Measurements from ENCODE around the gene ZFPM1. TPM values are rescaled to one million over a fixed set of nuclear protein-coding genes. Genes with fewer than 3 reads are reported as not detected.

Gene ZFPM1
- total RNA-seq, 1 experiment from 2014 or later: 24.1 TPM

DNA sequence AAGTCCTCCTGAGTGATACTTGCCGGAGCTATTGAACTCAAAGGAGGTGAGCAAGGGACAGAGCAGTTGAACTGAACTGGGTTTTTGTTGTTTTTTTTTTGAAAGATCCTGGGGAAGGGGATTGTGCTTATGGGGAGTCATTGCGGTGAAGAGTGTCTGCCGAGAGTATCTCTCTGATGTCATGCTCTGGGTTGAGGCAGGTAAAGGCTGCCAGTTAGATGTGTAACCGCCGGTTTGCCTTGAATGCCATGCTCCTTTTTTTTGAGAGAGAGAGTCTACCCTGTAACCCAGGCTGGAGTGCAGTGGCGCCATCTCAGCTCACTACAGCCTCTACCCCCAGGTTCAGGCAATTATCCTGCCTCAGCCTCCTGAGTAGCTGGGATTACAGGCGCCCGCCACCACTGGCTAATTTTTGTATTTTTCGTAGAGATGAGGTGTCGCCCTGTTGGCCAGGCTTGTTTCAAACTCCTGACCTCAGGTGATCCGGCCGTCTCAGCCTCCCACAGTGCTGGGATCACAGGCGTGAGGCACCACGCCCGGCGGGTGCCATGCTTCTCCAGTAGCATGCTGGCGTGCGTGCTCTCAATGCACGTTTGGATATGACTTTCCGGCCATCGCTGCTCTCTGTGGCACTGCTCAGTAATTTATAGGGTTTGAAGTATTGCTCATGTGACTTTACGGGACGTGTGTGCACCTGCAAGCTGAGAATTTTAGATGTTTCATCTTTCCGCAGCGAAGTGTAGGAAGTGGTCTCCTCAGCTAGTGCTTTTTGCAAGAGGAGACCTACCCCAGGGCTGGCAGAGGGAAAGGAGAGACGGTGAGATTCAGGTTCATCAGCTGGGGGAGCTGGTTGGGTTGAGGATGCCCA is 125.6 kb downstream of the ZFPM1 start:
- H3K27ac Mint-ChIP-seq (ENCODE audit: unreplicated experiment): no peak overlapping the region
- H3K9me3 Mint-ChIP-seq (ENCODE audit: unreplicated experiment): no peaks in the 10 kb centered on the region
- no peak for TF ChIP-seq CTCF (IDR thresholded peaks at IDR 0.05; ENCODE audit: insufficient read depth in 1 of 2, low read depth in 1 of 2, low read length in 1 of 2, severe bottlenecking in 1 of 2, unreplicated experiment in 1 of 2)
- H3K4me1 Mint-ChIP-seq (ENCODE audit: low read depth, unreplicated experiment): no peaks in the 10 kb centered on the region
- no peak for DNase-seq
- no peaks in the 10 kb centered on the region for H3K27me3 ChIP-seq (replicated peaks; ENCODE audit: control insufficient read depth, insufficient read depth, low read length)
- CTCF ChIA-PET: no interaction called here
- no peaks in the 10 kb centered on the region for H3K4me1 ChIP-seq
- no TSS peak for BruUV-seq (replicated peaks)
- POLR2A ChIA-PET: no interaction called here
- intact Hi-C loops (cut with micrococcal nuclease; ENCODE audit: unreplicated experiment): no loop called here
- H3K36me3 Mint-ChIP-seq (ENCODE audit: insufficient read depth, unreplicated experiment): peaks cover 59% of the 10 kb centered on the region
- no peak overlapping the region for H3K4me3 ChIP-seq (ENCODE audit: low read depth, low read length)
- no peaks in the 10 kb centered on the region for H3K27me3 Mint-ChIP-seq (ENCODE audit: insufficient read depth, unreplicated experiment)
- H3K36me3 ChIP-seq (ENCODE audit: control insufficient read depth, insufficient read depth, low read length): peaks cover 10% of the 10 kb centered on the region
- H3K4me3 Mint-ChIP-seq (ENCODE audit: unreplicated experiment): no peak overlapping the region
- H3K9me3 ChIP-seq: no peaks in the 10 kb centered on the region

GRCh38 chr16:88580371-88580770 is 127.3 kb downstream of the ZFPM1 start:
- Mint-ChIP-seq H3K27ac (ENCODE audit: unreplicated experiment) (no peak overlapping the region), H3K4me1 (ENCODE audit: low read depth, unreplicated experiment) (no peaks in the 10 kb centered on the region), H3K36me3 (ENCODE audit: insufficient read depth, unreplicated experiment) (peaks cover 51% of the 10 kb centered on the region), H3K27me3 (ENCODE audit: insufficient read depth, unreplicated experiment) (no peaks in the 10 kb centered on the region), H3K9me3 (ENCODE audit: unreplicated experiment) (no peaks in the 10 kb centered on the region), H3K4me3 (ENCODE audit: unreplicated experiment) (no peak overlapping the region)
- intact Hi-C loops (cut with micrococcal nuclease; ENCODE audit: unreplicated experiment): no loop called here
- CTCF ChIA-PET: no interaction called here
- POLR2A ChIA-PET: no interaction called here
- no TSS peak for BruUV-seq (replicated peaks)
- no peak for TF ChIP-seq CTCF (IDR thresholded peaks at IDR 0.05; ENCODE audit: insufficient read depth in 1 of 2, low read depth in 1 of 2, low read length in 1 of 2, severe bottlenecking in 1 of 2, unreplicated experiment in 1 of 2)
- Histone ChIP-seq H3K36me3 (ENCODE audit: control insufficient read depth, insufficient read depth, low read length) (peaks cover 10% of the 10 kb centered on the region), H3K27me3 (replicated peaks; ENCODE audit: control insufficient read depth, insufficient read depth, low read length) (no peaks in the 10 kb centered on the region), H3K4me1 (no peaks in the 10 kb centered on the region), H3K4me3 (ENCODE audit: low read depth, low read length) (no peak overlapping the region), H3K9me3 (no peaks in the 10 kb centered on the region)
- DNase-seq: no peak

DNA sequence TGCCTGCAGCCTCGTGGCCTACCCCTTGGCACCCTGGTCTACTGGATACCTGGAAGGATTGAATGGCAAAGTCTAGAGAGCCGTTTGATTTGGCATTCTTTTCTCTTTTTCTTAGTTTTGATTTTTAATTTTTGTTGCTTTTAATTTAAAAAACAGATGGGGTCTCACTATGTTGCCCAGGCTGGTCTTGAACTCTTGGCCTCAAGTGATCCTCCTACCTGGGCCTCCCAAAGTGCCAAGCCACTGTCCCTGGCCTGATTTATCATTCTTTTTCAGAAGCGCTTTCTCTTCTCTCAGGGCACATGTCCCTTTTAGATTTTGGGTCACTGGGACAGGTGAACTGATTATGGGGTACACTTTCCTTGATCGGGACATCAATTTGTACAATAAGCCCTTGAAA is 128.0 kb downstream of the ZFPM1 start:
- no peaks in the 10 kb centered on the region for H3K9me3 ChIP-seq
- DNase-seq: no peak
- ChIA-PET POLR2A (no interaction called here), CTCF (no interaction called here)
- no peak overlapping the region for H3K4me3 Mint-ChIP-seq (ENCODE audit: unreplicated experiment)
- TF ChIP-seq CTCF (IDR thresholded peaks at IDR 0.05; ENCODE audit: insufficient read depth in 1 of 2, low read depth in 1 of 2, low read length in 1 of 2, severe bottlenecking in 1 of 2, unreplicated experiment in 1 of 2): no peak
- H3K4me3 ChIP-seq (ENCODE audit: low read depth, low read length): no peak overlapping the region
- H3K27me3 Mint-ChIP-seq (ENCODE audit: insufficient read depth, unreplicated experiment): no peaks in the 10 kb centered on the region
- H3K4me1 ChIP-seq: no peaks in the 10 kb centered on the region
- BruUV-seq (replicated peaks): no TSS peak
- no peaks in the 10 kb centered on the region for H3K27me3 ChIP-seq (replicated peaks; ENCODE audit: control insufficient read depth, insufficient read depth, low read length)
- H3K4me1 Mint-ChIP-seq (ENCODE audit: low read depth, unreplicated experiment): no peaks in the 10 kb centered on the region
- H3K9me3 Mint-ChIP-seq (ENCODE audit: unreplicated experiment): no peaks in the 10 kb centered on the region
- H3K27ac Mint-ChIP-seq (ENCODE audit: unreplicated experiment): no peak overlapping the region
- intact Hi-C loops (cut with micrococcal nuclease; ENCODE audit: unreplicated experiment): no loop called here
- peaks cover 50% of the 10 kb centered on the region for H3K36me3 Mint-ChIP-seq (ENCODE audit: insufficient read depth, unreplicated experiment)
- peaks cover 12% of the 10 kb centered on the region for H3K36me3 ChIP-seq (ENCODE audit: control insufficient read depth, insufficient read depth, low read length)

Data from Caco-2 (cell line).